ENCODE data around the gene MMP20.
"Not testable (repeated sequence)": the region's sequence is repeated elsewhere in the genome, so short reads cannot be mapped to it uniquely, and the experiment has no call there.

The MMP20 gene

DNA sequence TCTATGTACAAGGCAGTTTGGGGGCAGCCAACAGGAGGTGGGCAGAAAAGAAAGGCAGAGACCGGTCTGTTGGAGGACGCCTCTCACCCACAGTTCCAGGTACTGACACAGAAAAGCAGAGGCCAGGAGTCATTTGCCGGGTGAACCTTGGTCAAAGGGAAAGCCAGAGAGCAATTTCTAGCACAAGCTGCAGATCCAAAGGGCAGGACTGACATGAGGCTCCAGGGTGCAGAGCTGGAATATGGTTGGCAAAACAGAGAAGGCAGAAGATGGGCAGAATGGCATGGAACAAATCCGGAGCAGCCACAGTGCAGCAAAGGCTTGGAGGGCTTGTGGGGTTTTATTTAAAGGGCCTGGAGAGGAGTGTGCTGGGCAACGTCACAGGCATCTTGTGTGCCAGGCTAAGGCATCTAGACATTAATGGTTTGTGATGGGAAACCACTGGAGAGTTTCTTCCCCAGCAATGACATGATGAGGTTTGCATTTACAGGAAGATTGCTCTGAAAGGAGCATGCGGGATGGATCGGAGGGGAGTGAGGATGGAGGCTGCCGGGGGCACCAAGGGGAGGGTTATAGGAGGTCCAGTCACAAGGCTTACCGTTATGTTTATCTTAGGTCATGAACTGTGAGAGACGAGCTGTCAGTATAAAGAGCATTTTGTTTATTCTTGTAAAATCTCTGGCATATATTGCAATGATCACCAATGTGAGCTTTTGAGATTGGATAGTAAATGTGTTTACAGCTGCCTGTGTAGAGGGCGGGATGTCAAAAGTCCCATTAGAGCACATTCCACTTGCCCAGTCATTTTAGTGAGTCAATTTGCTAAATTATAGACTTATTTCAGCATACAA is 5.7 kb upstream of the MMP20 start:
- Histone ChIP-seq H4K20me1 (ENCODE audit: insufficient read depth) (no peaks in the 10 kb centered on the region), H2AFZ (ENCODE audit: low read depth) (no peak overlapping the region), H3K27ac (no peak overlapping the region), H3K4me1 (ENCODE audit: low read depth, poor library complexity, severe bottlenecking) (no peaks in the 10 kb centered on the region), H3K36me3 (ENCODE audit: insufficient read depth) (no peaks in the 10 kb centered on the region), H3K27me3 (ENCODE audit: insufficient read depth, low read depth) (no peaks in the 10 kb centered on the region), H3K9ac (no peak overlapping the region), H3K79me2 (ENCODE audit: insufficient read depth, low read depth) (no peaks in the 10 kb centered on the region), H3K4me2 (no peak overlapping the region), H3K4me3 (IDR thresholded peaks at IDR 0.05; ENCODE audit: insufficient read depth, low read depth, low read length) (no peak overlapping the region)
- TF ChIP-seq, protein P1, sequence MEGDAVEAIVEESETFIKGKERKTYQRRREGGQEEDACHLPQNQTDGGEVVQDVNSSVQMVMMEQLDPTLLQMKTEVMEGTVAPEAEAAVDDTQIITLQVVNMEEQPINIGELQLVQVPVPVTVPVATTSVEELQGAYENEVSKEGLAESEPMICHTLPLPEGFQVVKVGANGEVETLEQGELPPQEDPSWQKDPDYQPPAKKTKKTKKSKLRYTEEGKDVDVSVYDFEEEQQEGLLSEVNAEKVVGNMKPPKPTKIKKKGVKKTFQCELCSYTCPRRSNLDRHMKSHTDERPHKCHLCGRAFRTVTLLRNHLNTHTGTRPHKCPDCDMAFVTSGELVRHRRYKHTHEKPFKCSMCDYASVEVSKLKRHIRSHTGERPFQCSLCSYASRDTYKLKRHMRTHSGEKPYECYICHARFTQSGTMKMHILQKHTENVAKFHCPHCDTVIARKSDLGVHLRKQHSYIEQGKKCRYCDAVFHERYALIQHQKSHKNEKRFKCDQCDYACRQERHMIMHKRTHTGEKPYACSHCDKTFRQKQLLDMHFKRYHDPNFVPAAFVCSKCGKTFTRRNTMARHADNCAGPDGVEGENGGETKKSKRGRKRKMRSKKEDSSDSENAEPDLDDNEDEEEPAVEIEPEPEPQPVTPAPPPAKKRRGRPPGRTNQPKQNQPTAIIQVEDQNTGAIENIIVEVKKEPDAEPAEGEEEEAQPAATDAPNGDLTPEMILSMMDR (conservative IDR thresholded peaks at IDR 0.05; ENCODE audit: low read depth, low read length) = no peak

DNA sequence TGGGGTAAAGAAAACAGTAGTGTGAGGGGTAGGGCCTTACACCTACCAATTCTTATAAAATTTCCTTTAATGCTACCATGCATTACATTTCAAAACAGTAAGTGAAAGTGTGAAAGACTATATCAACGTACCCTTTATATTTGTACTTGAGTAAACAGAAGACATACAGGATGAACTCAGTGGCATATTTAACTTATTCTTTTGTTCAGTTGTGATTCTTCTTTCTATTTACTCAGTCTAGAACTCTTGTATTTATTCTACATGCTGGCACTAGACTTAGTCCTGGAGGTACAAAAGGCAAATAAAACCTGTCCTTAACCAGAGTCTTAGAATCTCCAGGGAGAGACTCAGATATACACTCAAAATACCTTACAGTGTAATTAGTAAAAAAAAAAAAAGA is 4.8 kb upstream of the MMP20 start:
- H2AFZ ChIP-seq (ENCODE audit: low read depth); H3K4me3 ChIP-seq (IDR thresholded peaks at IDR 0.05; ENCODE audit: insufficient read depth, low read depth, low read length); H3K4me2 ChIP-seq; H3K27me3 ChIP-seq (ENCODE audit: insufficient read depth, low read depth); H3K4me1 ChIP-seq (ENCODE audit: low read depth, poor library complexity, severe bottlenecking); H3K36me3 ChIP-seq (ENCODE audit: insufficient read depth); H3K9ac ChIP-seq; H3K27ac ChIP-seq; H4K20me1 ChIP-seq (ENCODE audit: insufficient read depth); H3K79me2 ChIP-seq (ENCODE audit: insufficient read depth, low read depth): not testable (repeated sequence)

DNA sequence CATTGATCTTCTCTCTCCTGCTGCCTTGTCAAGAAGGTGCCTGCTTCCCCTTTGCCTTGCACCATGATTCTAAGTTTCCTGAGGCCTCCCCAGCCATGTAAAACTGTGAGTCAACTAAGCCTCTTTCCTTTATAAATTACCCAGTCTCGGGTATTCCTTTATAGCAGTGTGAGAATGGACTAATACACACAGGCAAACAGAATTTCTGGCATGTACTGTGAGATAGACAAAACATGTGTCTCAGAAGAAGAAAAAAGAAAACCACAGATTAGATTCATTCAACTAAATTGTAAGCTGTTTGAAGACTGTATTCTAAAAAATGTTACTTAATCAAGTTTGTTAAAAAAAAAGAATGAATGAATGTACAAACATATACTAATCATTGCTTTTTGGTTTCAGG is 1.5 kb upstream of the MMP20 start:
- H3K36me3 ChIP-seq (ENCODE audit: insufficient read depth) = no peaks in the 10 kb centered on the region
- no peaks in the 10 kb centered on the region for H3K4me1 ChIP-seq (ENCODE audit: low read depth, poor library complexity, severe bottlenecking)
- H3K27me3 ChIP-seq (ENCODE audit: insufficient read depth, low read depth) = no peaks in the 10 kb centered on the region
- H3K4me3 ChIP-seq (IDR thresholded peaks at IDR 0.05; ENCODE audit: insufficient read depth, low read depth, low read length) = no peak overlapping the region
- no peaks in the 10 kb centered on the region for H4K20me1 ChIP-seq (ENCODE audit: insufficient read depth)
- TF ChIP-seq, protein P1 (conservative IDR thresholded peaks at IDR 0.05; ENCODE audit: low read depth, low read length) = no peak
- H3K27ac ChIP-seq = no peak overlapping the region
- H3K4me2 ChIP-seq = no peak overlapping the region
- no peaks in the 10 kb centered on the region for H3K79me2 ChIP-seq (ENCODE audit: insufficient read depth, low read depth)
- no peak overlapping the region for H3K9ac ChIP-seq
- no peak overlapping the region for H2AFZ ChIP-seq (ENCODE audit: low read depth)

DNA sequence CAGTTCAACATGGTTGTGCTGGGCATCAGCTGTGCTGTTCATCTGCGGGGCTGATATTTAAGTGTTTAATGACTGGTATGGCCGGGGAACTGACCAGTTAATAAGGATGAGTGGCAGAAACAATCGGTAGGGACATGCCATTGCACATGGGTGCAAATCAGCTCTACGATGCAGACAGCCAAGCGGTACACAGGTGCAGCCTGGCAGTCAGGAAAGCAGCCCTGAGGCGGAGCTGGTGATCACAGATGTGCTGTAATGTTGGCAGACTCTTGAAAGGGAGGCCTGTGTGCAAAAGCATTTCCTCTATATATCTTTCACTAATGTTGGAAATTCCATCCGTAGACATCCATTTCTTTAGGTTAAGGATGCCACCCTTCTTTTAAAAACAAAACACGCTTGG is 1.1 kb downstream of the MMP20 start:
- Histone ChIP-seq H3K79me2 (ENCODE audit: insufficient read depth, low read depth) (no peaks in the 10 kb centered on the region), H3K4me3 (IDR thresholded peaks at IDR 0.05; ENCODE audit: insufficient read depth, low read depth, low read length) (no peak overlapping the region), H2AFZ (ENCODE audit: low read depth) (no peak overlapping the region), H3K27me3 (ENCODE audit: insufficient read depth, low read depth) (no peaks in the 10 kb centered on the region), H3K4me1 (ENCODE audit: low read depth, poor library complexity, severe bottlenecking) (no peaks in the 10 kb centered on the region), H3K36me3 (ENCODE audit: insufficient read depth) (no peaks in the 10 kb centered on the region), H4K20me1 (ENCODE audit: insufficient read depth) (no peaks in the 10 kb centered on the region), H3K27ac (no peak overlapping the region), H3K9ac (no peak overlapping the region), H3K4me2 (no peak overlapping the region)
- TF ChIP-seq, protein P1 (conservative IDR thresholded peaks at IDR 0.05; ENCODE audit: low read depth, low read length) = no peak

DNA sequence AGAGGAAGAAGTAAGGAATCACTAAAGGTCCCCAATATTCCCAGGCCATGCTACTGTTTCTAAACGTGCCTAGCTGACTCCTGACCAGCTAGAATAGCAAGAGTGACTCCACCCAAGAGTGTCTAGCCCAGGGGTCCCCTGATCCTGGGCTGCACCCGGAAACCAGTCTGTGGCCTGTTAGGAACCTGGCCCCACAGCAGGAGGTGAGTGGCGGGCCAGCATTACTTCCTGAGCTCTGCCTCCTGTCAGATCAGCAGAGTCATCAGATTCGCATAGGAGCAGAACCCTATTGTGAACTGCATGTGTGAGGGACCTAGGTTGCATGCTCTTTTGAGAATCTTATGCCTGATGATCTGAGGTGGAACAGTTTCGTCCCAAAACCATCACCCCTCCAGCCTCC is 2.0 kb downstream of the MMP20 start:
- Histone ChIP-seq H3K9ac (no peak overlapping the region), H3K27me3 (ENCODE audit: insufficient read depth, low read depth) (no peaks in the 10 kb centered on the region), H2AFZ (ENCODE audit: low read depth) (no peak overlapping the region), H3K79me2 (ENCODE audit: insufficient read depth, low read depth) (no peaks in the 10 kb centered on the region), H3K4me3 (IDR thresholded peaks at IDR 0.05; ENCODE audit: insufficient read depth, low read depth, low read length) (no peak overlapping the region), H4K20me1 (ENCODE audit: insufficient read depth) (no peaks in the 10 kb centered on the region), H3K27ac (no peak overlapping the region), H3K36me3 (ENCODE audit: insufficient read depth) (no peaks in the 10 kb centered on the region), H3K4me2 (no peak overlapping the region), H3K4me1 (ENCODE audit: low read depth, poor library complexity, severe bottlenecking) (no peaks in the 10 kb centered on the region)
- TF ChIP-seq, protein P1 (conservative IDR thresholded peaks at IDR 0.05; ENCODE audit: low read depth, low read length) = no peak

Data from KMS-11 (cell line).